Suppressor macrophage treated with lipopolysaccharide for 4 hours (primary cell): Measurements from ENCODE around the gene PARP3.
A peak's percentile ranks its signal among the peaks of the same experiment; 100 is the strongest.

ENCODE experiments used
- DNase-seq: peaks from one replicate; pipeline ENCODE4 v3.0.0-alpha.2; 2020

Gene PARP3

GRCh38 chr3:51934139-51934850 lies 7.9 kb upstream of the PARP3 start:
- no peak for DNase-seq

DNA sequence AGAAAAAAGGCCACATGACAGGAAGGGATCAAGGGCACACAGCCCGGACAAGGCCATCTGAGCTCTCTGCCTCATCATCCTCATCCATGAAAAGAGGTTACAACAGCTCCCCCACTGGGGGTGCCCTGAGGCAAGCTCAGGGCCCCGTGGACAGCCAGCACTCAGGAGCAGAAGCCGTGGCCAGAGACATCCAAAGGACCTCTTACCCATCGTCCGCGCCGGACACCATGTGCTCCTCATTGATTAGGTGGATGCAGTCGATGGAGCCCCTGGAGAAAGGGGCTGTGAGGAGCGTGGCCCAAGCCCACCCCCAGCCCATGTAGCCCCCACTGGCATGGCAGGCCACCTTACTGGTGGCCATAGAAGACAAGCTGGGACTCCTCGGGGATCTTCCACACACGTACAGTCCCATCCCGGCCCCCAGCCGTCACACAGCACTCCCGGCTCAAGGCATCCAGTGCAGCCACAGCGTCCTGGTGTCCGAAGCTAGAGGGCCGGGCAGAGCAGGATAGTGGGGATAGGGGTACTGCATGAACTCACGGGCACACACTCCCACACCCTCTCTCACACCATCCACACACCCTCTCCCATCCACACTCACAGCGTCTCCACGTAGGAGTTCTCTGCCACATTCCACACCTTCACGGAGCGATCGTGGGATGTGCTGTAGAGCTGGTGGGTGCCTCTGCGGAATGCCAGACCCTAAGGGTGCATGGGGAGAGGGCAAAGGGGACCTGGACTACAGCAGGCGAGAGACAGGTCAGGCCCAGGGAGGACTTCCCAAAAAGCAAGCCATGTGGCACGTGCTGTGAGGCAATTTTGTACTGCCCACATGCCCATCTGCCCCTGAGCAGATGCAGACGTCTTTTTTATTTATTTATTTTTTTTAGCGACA lies 6.9 kb upstream of the PARP3 start:
- DNase-seq: no peak

DNA sequence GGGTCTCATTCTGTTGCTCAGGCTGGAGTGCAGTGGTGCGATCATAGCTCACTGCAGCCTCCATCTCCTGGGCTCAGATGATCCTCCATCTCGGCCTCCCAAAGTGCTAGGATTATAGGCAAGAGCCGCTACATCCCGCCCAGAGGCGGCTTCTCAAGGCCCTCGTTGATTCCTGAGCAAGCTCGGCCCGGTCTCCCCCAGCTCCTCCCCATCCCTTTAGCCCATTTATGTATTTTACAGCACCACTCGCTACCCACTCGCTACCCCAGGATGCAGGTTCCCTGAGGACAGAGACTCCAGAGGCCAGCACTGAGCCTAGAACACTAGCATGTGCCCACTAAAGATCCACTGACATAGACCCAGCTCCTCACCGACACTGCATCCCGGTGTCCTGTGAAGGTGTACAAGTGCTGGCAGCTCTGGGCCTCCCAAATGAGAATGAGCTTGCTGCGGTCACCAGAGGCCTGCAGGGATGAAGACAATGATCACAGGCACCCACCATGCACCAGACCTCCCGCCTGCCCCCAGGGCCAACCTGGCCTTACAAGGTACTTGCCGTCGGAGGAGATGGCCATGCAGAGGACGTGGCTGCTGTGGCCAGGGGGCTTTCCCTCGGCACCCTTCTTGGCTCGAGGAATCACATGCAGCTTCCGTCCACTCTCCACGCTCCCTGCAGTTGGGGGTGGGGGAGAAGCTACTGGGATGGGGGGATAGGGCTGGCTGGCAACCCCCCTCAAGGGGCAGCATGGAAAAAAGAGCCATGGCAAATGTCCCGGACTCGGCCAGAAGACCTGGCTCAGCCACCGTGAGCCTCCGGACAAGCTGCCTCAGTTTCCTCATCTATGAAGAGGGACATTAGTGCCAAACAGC lies 6.0 kb upstream of the PARP3 start:
- DNase-seq: no peak

DNA sequence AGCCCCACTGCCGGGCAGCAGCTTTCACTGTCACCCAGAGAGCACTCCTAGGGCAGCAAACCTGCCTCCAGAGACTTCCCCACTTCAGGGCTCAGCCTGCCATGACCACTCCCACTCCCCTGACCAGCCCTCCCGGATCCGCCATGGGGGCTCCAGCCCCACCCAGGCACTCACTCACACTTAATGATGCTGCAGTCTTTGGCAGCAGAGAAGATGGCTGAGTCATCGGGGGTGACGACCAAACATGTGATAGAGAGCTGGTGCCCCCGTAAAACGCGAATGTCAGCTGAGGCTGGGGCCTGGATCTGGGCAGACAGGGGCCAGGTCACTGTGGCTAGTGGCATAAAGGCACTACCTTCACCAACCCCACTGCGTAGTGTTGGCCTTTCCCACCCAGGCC lies 5.1 kb upstream of the PARP3 start:
- no peak for DNase-seq

DNA sequence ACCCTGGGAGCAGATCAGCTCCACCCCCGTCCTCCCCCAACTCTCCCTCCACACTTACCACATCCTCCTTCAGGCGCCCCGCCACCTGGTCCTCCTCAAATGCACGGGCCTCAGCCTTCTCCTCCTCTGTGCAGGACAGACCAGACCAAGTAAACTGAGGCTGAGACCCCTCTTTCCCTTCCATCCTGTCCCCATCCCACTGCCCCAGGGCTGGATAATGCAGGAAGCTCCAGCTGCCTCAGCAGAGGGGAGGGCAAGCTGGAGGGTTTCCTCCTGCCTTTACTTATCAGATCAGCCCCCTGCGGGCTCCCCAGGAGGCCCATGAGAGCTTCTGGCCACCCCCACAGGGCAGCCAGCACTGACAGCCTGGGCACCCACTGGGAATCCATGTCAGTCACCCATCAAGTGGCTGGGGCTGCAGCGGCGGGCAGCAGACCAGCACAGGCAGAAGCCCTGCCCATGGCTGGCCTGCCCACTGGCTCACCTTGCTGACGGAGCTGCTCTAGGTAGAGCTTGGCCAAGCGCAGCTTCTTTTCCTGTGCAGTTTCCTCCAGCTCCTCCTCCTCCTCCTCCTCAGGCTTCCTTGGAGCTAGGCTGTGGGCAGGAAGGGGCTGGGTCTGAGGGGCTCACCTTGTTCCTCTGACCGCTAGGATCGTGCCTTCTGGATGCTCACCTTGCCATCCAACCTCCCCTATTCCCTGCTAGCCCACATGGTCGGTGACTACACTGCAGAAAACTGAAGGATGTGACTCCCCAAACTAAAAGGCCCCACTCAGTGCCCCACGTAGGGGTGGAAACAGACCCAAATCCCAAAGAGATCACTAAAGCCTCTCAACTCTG lies 4.3 kb upstream of the PARP3 start:
- DNase-seq: no peak

GRCh38 chr3:51938780-51939425 lies 3.3 kb upstream of the PARP3 start:
- DNase-seq: no peak

- DNase-seq: no peak
Observed at GRCh38 chr3:51940648-51941462, 1.3 kb upstream of the PARP3 start.

GRCh38 chr3:51941463-51941797 lies 733 bp upstream of the PARP3 start:
- no peak for DNase-seq

GRCh38 chr3:51942603-51943450 lies 664 bp downstream of the PARP3 start:
- DNase-seq: peak; percentile 50

DNA sequence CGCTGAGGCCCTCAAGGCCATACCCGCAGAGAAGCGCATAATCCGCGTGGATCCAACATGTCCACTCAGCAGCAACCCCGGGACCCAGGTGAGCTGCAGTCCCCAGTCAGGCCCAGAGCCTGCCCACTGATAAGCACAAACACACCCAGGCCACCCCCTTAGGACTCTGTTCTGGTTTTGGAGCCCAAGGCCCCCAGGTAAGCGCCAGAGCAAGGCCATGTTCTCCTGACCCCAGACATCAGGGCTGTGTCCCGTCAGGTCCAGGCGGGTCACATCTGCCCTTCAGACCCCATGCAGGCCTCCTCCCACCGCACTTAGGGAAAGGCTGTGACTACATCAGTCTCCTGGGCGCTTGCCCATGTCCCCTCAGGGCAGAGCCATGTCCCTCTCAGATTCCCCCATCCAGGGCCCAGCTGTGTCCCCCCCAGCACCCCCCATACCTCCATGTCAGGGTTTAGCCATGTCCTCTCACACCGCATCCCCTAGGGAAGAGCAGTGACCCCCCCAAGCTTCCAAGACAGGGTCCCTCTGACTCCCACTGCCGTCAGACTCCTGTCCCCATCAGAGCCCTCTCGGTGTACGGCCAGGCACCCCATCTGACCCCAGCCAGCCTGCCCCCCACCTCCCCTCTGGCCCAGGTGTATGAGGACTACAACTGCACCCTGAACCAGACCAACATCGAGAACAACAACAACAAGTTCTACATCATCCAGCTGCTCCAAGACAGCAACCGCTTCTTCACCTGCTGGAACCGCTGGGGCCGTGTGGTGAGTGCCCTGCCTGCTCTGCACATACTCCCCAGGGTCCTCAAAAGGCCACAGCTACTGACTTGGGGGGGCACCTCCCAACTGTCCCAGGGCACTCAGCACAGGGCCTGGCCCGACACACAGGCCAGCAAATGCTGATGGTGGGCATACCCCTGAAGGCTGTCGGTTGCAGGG lies 1.6 kb downstream of the PARP3 start:
- no peak for DNase-seq

DNA sequence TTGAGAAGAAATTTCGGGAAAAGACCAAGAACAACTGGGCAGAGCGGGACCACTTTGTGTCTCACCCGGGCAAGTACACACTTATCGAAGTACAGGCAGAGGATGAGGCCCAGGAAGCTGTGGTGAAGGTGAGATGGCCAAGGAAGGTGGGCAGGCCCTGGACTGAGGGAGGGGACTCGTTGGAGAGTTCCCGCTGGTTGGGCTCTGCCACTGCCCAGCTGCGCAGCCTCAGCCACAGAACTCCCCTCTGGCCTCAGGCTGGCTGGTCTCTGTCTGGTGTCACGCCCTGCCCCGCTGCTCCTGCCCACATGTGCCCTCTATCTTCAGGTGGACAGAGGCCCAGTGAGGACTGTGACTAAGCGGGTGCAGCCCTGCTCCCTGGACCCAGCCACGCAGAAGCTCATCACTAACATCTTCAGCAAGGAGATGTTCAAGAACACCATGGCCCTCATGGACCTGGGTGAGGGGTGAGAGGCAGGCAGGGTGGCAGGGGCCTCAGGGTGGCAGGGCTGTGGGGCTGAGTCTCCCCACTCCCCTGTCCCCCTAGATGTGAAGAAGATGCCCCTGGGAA lies 2.4 kb downstream of the PARP3 start:
- DNase-seq: no peak

- no peak for DNase-seq
Observed at GRCh38 chr3:51945031-51945840, 3.1 kb downstream of the PARP3 start.

DNA sequence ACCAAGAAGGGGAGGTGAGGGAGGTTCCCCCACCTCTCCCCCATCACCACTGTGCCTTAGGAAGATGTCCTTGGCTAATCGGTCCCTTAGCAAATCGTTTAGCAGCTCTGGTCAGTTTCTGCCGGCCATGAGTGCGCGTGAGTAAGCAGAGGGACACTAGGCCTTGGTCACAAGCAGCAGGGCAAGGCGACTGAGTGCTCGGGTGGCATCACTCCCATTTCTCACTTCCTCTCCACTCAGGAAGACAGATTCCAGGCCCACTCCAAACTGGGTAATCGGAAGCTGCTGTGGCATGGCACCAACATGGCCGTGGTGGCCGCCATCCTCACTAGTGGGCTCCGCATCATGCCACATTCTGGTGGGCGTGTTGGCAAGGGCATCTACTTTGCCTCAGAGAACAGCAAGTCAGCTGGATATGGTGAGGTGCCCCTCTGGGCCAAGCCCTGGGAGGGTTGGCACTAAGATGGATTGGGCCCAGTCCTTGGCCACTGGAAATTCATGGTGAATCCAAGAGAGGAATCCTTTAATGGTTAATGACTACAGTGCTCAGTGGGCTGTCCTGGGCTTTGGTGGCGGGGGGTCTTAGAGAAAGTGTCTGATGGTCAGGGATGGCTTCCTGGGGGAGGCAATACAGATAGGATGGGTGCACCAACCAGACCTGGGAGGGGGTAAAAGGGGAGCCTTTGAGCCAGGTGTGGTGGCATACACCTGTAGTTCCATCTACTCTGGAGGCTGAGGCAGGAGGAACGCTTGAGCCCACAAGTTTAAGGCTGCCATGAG lies 4.0 kb downstream of the PARP3 start:
- no peak for DNase-seq

GRCh38 chr3:51946796-51947195 lies 4.6 kb downstream of the PARP3 start:
- no peak for DNase-seq

GRCh38 chr3:51947215-51947900 lies 5.2 kb downstream of the PARP3 start:
- no peak for DNase-seq

- DNase-seq: no peak
Observed at GRCh38 chr3:51948016-51948580, 5.9 kb downstream of the PARP3 start.
